HepG2 (cell line): ENCODE results near the gene PRR11. TPM values are rescaled to one million over a fixed set of nuclear protein-coding genes. Genes with fewer than 3 reads are reported as not detected.

Experiments used
- CEBPB ChIP-seq: IDR thresholded peaks from 2 replicates; pipeline ENCODE4 v1.6.1; 2011; ENCODE audit warnings: low read depth, low read length, improper control_type of control experiment, borderline replicate concordance
- CHD4 ChIP-seq: fragments of 200-600 bp; sonication (generic); IDR thresholded peaks from 2 replicates; pipeline ENCODE4 v1.7.0; 2017; ENCODE audit warnings: mild to moderate bottlenecking, low read length, borderline replicate concordance
- GFI1 ChIP-seq: sonication (generic); formaldehyde crosslinking; IDR thresholded peaks from 2 replicates; pipeline ENCODE4 v1.5.0; 2020; ENCODE audit warnings: missing genetic modification reagents, mild to moderate bottlenecking, borderline replicate concordance
- KDM5B ChIP-seq: sonication (generic); formaldehyde crosslinking; IDR thresholded peaks from 2 replicates; pipeline ENCODE4 v1.4.0; 2020; ENCODE audit warnings: missing genetic modification reagents, mild to moderate bottlenecking, borderline replicate concordance
- NR2F6 ChIP-seq, 2 experiments: IDR thresholded peaks; 2 replicates each; pipeline ENCODE4 v1.6.1; 2016; ENCODE audit warnings: antibody characterized with exemption in 1 of 2, mild to moderate bottlenecking in 1 of 2
- SP4 ChIP-seq: sonication (generic); formaldehyde crosslinking; IDR thresholded peaks from 2 replicates; pipeline ENCODE4 v1.8.1; 2023; ENCODE audit warnings: mild to moderate bottlenecking, missing genetic modification reagents
- ZMYM3 ChIP-seq: sonication (generic); formaldehyde crosslinking; IDR thresholded peaks from 2 replicates; pipeline ENCODE4 v1.5.1; 2020; ENCODE audit warnings: mild to moderate bottlenecking, missing genetic modification reagents
- ZMYM4 ChIP-seq: sonication (generic); formaldehyde crosslinking; IDR thresholded peaks from 2 replicates; pipeline ENCODE4 v1.8.1; 2023; ENCODE audit warnings: mild to moderate bottlenecking, missing genetic modification reagents
- ZNF337 ChIP-seq: sonication (generic); formaldehyde crosslinking; IDR thresholded peaks from 2 replicates; pipeline ENCODE4 v1.5.1; 2020; ENCODE audit warnings: missing genetic modification reagents, low read depth, mild to moderate bottlenecking, borderline replicate concordance
- polyA plus RNA-seq, 8 experiments: library from polyadenylated mRNA; depleted of rRNA in 3 of 8; stranded (reverse) in 7 of 8; unstranded in 1 of 8; fragments of >200 nt; fragmentation: Illumina TruSeq in 4 of 8; extraction: Trizol in 4 of 8; gene quantifications; 2 replicates each; pipeline versions ENCODE4 v1.2.1 to v1.2.3, GENCODE V29; 2011 to 2016; ENCODE audit warnings: low read depth in 4 of 8, missing spikeins in 1 of 8, mixed read lengths in 1 of 8; ENCODE audit not compliant: insufficient read depth in 1 of 8
- total RNA-seq, 5 experiments: library from RNA; depleted of rRNA; stranded (reverse); fragments of >200 nt; fragmentation: Illumina TruSeq; extraction: Trizol; gene quantifications; 2 replicates each; pipeline ENCODE4 v1.2.3, GENCODE V29; 2016; ENCODE audit warnings: low read depth in 1 of 5
- TF ChIP-seq, protein P1 (sequence below): sonication (generic); formaldehyde crosslinking; IDR thresholded peaks from 2 replicates; pipeline ENCODE4 v1.4.0; 2020; ENCODE audit warnings: mild to moderate bottlenecking, missing genetic modification reagents
- TF ChIP-seq, protein P2 (sequence below): sonication (generic); formaldehyde crosslinking; IDR thresholded peaks from 2 replicates; pipeline ENCODE4 v1.4.0; 2020; ENCODE audit warnings: missing genetic modification reagents
- TF ChIP-seq, protein P3 (sequence below): sonication (generic); formaldehyde crosslinking; IDR thresholded peaks from 2 replicates; pipeline ENCODE4 v1.5.0; 2020; ENCODE audit warnings: mild to moderate bottlenecking, missing genetic modification reagents

PRR11 gene
- total and polyA plus RNA-seq, 2 of the 13 experiments (the other 11 are each of a cell fraction or from before 2014, with no cell fraction given), result 35.7 to 39.2 TPM

DNA sequence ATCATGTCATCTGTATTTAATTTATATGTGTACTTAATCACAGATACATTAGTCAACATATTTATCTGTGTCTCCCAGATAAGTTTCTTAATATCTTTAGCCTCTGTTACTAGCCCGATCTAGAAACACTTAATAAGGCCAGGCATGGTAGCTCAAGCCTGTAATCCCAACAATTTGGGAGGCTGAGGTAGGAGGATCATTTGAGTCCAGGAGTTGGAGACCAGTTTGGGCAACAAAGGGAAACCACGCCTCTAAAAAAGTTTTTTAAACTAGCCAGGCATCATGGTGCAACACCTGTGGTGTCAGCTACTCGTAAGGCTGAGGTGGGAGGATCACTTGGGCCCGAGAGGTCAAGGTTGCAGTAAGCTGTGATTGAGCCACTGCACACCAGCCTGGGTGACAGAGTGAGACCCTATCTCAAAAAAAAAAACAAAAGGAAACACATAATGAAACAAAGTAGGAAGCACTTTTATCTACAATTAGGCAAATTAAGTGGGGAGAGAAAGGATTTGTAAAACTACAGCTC lies 9.9 kb upstream of the PRR11 start (continued):
- no peak for TF ChIP-seq ZNF337 (CRISPR knock-in tag)
- TF ChIP-seq ZMYM3 (CRISPR knock-in tag), result peak; percentile 59; the same call in 1 of the 2 replicates
- TF ChIP-seq GFI1 (CRISPR knock-in tag), result peak; percentile 72
- TF ChIP-seq, protein P1, sequence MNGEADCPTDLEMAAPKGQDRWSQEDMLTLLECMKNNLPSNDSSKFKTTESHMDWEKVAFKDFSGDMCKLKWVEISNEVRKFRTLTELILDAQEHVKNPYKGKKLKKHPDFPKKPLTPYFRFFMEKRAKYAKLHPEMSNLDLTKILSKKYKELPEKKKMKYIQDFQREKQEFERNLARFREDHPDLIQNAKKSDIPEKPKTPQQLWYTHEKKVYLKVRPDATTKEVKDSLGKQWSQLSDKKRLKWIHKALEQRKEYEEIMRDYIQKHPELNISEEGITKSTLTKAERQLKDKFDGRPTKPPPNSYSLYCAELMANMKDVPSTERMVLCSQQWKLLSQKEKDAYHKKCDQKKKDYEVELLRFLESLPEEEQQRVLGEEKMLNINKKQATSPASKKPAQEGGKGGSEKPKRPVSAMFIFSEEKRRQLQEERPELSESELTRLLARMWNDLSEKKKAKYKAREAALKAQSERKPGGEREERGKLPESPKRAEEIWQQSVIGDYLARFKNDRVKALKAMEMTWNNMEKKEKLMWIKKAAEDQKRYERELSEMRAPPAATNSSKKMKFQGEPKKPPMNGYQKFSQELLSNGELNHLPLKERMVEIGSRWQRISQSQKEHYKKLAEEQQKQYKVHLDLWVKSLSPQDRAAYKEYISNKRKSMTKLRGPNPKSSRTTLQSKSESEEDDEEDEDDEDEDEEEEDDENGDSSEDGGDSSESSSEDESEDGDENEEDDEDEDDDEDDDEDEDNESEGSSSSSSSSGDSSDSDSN, result no peak
- TF ChIP-seq, protein P2, sequence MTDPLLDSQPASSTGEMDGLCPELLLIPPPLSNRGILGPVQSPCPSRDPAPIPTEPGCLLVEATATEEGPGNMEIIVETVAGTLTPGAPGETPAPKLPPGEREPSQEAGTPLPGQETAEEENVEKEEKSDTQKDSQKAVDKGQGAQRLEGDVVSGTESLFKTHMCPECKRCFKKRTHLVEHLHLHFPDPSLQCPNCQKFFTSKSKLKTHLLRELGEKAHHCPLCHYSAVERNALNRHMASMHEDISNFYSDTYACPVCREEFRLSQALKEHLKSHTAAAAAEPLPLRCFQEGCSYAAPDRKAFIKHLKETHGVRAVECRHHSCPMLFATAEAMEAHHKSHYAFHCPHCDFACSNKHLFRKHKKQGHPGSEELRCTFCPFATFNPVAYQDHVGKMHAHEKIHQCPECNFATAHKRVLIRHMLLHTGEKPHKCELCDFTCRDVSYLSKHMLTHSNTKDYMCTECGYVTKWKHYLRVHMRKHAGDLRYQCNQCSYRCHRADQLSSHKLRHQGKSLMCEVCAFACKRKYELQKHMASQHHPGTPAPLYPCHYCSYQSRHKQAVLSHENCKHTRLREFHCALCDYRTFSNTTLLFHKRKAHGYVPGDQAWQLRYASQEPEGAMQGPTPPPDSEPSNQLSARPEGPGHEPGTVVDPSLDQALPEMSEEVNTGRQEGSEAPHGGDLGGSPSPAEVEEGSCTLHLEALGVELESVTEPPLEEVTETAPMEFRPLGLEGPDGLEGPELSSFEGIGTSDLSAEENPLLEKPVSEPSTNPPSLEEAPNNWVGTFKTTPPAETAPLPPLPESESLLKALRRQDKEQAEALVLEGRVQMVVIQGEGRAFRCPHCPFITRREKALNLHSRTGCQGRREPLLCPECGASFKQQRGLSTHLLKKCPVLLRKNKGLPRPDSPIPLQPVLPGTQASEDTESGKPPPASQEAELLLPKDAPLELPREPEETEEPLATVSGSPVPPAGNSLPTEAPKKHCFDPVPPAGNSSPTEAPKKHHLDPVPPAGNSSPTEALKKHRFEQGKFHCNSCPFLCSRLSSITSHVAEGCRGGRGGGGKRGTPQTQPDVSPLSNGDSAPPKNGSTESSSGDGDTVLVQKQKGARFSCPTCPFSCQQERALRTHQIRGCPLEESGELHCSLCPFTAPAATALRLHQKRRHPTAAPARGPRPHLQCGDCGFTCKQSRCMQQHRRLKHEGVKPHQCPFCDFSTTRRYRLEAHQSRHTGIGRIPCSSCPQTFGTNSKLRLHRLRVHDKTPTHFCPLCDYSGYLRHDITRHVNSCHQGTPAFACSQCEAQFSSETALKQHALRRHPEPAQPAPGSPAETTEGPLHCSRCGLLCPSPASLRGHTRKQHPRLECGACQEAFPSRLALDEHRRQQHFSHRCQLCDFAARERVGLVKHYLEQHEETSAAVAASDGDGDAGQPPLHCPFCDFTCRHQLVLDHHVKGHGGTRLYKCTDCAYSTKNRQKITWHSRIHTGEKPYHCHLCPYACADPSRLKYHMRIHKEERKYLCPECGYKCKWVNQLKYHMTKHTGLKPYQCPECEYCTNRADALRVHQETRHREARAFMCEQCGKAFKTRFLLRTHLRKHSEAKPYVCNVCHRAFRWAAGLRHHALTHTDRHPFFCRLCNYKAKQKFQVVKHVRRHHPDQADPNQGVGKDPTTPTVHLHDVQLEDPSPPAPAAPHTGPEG, result no peak
- TF ChIP-seq, protein P3, sequence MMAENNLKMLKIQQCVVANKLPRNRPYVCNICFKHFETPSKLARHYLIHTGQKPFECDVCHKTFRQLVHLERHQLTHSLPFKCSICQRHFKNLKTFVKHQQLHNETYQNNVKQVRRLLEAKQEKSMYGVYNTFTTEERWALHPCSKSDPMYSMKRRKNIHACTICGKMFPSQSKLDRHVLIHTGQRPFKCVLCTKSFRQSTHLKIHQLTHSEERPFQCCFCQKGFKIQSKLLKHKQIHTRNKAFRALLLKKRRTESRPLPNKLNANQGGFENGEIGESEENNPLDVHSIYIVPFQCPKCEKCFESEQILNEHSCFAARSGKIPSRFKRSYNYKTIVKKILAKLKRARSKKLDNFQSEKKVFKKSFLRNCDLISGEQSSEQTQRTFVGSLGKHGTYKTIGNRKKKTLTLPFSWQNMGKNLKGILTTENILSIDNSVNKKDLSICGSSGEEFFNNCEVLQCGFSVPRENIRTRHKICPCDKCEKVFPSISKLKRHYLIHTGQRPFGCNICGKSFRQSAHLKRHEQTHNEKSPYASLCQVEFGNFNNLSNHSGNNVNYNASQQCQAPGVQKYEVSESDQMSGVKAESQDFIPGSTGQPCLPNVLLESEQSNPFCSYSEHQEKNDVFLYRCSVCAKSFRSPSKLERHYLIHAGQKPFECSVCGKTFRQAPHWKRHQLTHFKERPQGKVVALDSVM (CRISPR knock-in tag), result peak; percentile 95
- no peak for TF ChIP-seq CHD4
- peak; percentile 60 for TF ChIP-seq ZMYM4 (CRISPR knock-in tag)
- TF ChIP-seq CEBPB, result peak; percentile 21; the same call in 1 of the 2 replicates
- peak; percentile 53 for TF ChIP-seq NR2F6 (IDR thresholded peaks at IDR 0.05)
- TF ChIP-seq NR2F6 (CRISPR knock-in tag; IDR thresholded peaks at IDR 0.05), result peak; percentile 57; the same call in 1 of the 2 replicates
- no peak for TF ChIP-seq SP4 (CRISPR knock-in tag)
- TF ChIP-seq KDM5B (CRISPR knock-in tag), result no peak
- TF ChIP-seq, all 625 proteins: peak for 10
